ENCODE data around the gene SLC39A10. TPM values are rescaled to one million over a fixed set of nuclear protein-coding genes. Genes with fewer than 3 reads are reported as not detected.

Gene SLC39A10
- polyA plus RNA-seq, 1 of the 3 experiments (the other 2 are of a cell fraction), result 12.3 TPM

DNA sequence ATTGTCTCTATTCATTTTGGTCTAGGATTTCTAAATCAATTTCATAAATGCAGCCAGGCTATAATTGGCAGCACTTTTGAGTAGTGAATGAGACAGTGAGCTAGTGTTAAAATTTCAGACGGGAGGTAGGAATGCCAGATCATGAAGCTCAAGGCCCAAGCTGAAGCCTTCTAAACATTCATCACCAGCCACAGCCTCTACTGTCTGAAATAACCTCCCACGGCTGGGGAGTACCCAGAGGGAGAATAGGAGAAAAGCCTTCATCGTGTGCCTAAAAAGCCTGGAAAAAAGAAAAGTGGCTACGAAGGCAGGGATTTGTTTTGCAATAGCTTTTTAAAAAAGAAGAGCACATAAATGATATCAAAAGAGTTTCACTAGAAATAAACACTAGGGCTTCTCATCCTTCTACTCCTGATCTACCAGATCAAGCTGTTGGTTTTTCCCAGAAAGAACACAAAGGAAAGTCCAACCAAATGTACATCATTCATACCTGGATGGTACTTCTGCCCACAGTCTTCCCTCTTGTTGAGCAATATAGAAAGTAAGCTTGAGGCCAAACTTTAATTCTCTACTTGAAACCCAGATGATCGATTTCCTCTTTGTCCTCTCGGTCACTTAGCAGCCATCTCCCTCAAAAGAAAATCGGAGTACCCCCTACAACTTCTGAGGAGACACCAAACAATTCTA is 48.1 kb upstream of the SLC39A10 start:
- POLR2A ChIA-PET, result no interaction called here
- WGBS (ENCODE audit: low lambda C conversion rate), result 91% methylated on average over 7 of the region's 7 CpGs
- H3K79me2 ChIP-seq (ENCODE audit: insufficient read depth), result no peaks in the 10 kb centered on the region; the same call in 1 of the 2 replicates
- no peaks in the 10 kb centered on the region for H3K9me2 ChIP-seq
- no peak overlapping the region for H3K27ac ChIP-seq (ENCODE audit: low read depth in 2 of 2, low read length in 1 of 2)
- no peaks in the 10 kb centered on the region for H4K20me1 ChIP-seq (ENCODE audit: insufficient read depth)
- no peaks in the 10 kb centered on the region for H3K27me3 ChIP-seq (ENCODE audit: insufficient read depth)
- DNase-seq, result no peak
- H3F3A ChIP-seq (replicated peaks; ENCODE audit: insufficient read depth), result peaks cover 7% of the 10 kb centered on the region
- no peak overlapping the region for H2AFZ ChIP-seq (ENCODE audit: low read depth)
- no peak overlapping the region for H3K4me3 ChIP-seq (ENCODE audit: low read depth in 2 of 2, low read length in 1 of 2)
- H3K36me3 ChIP-seq (replicated peaks in 1 of 2; ENCODE audit: control insufficient read depth in 1 of 2, insufficient read depth in 2 of 2, low read length in 1 of 2), result no peaks in the 10 kb centered on the region
- H3K9me3 ChIP-seq, result no peaks in the 10 kb centered on the region
- TF ChIP-seq MEF2A (IDR thresholded peaks at IDR 0.05; ENCODE audit: borderline replicate concordance, low read depth) (no peak), GABPA (IDR thresholded peaks at IDR 0.05; ENCODE audit: low read depth) (no peak), NRF1 (IDR thresholded peaks at IDR 0.05; ENCODE audit: low read depth, low read length) (no peak), RCOR1 (IDR thresholded peaks at IDR 0.05; ENCODE audit: low read length) (no peak), POLR2AphosphoS5 (IDR thresholded peaks at IDR 0.05; ENCODE audit: low read depth, low read length) (no peak), USF2 (IDR thresholded peaks at IDR 0.05; ENCODE audit: borderline replicate concordance, low read depth, low read length) (no peak), EP300 (IDR thresholded peaks at IDR 0.05; ENCODE audit: borderline replicate concordance in 1 of 2, low read depth in 1 of 2, low read length in 1 of 2) (no peak), ZBTB33 (IDR thresholded peaks at IDR 0.05; ENCODE audit: borderline replicate concordance, low read depth) (no peak), ELF1 (IDR thresholded peaks at IDR 0.05) (no peak), RFX5 (IDR thresholded peaks at IDR 0.05; ENCODE audit: low read length) (no peak)
- H3K9ac ChIP-seq, result no peak overlapping the region
- peaks cover 2 to 5% of the 10 kb centered on the region in 2 experiments; a peak in 1 of 4 replicates for H3K4me1 ChIP-seq (ENCODE audit: control insufficient read depth in 1 of 2, insufficient read depth in 2 of 2, low read depth in 1 of 2, low read length in 1 of 2)
- CTCF ChIA-PET, result interaction anchor here (0.9 kb wide), 1 partner anchor 458 kb away, joined by 3 read pairs; no protein-coding TSS in a partner anchor
- no peak overlapping the region for H3K4me2 ChIP-seq

DNA sequence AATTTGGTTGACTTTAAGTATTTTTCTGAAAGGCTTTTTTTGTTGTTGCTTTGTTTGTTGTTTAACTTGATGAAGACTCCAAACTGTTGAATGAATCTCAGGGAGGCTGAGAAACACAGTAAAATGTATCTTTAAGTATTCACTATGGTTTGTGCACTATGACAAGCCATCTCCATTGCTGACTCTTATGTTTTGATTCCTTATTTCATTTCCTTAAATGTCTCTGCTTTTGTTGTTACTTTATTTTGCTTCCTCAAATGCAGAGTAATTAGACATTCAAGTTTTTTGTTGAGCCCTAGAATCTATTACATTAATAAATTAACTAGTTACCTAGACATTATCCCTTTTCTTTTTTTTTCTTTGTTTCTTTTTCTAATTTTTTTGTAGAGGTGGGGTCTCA is 46.3 kb upstream of the SLC39A10 start:
- Histone ChIP-seq H3K4me3 (ENCODE audit: low read depth in 2 of 2, low read length in 1 of 2) (no peak overlapping the region), H3K4me1 (ENCODE audit: control insufficient read depth in 1 of 2, insufficient read depth in 2 of 2, low read depth in 1 of 2, low read length in 1 of 2) (peaks cover 2 to 8% of the 10 kb centered on the region in 2 experiments; a peak in 1 of 4 replicates), H4K20me1 (ENCODE audit: insufficient read depth) (no peaks in the 10 kb centered on the region), H3K36me3 (replicated peaks in 1 of 2; ENCODE audit: control insufficient read depth in 1 of 2, insufficient read depth in 2 of 2, low read length in 1 of 2) (no peaks in the 10 kb centered on the region), H3K27me3 (ENCODE audit: insufficient read depth) (no peaks in the 10 kb centered on the region), H3K9me2 (no peaks in the 10 kb centered on the region), H3F3A (replicated peaks; ENCODE audit: insufficient read depth) (peaks cover 21% of the 10 kb centered on the region), H3K9me3 (no peaks in the 10 kb centered on the region), H3K4me2 (no peak overlapping the region), H3K9ac (no peak overlapping the region), H3K27ac (ENCODE audit: low read depth in 2 of 2, low read length in 1 of 2) (no peak overlapping the region), H2AFZ (ENCODE audit: low read depth) (no peak overlapping the region), H3K79me2 (ENCODE audit: insufficient read depth) (peaks cover 11% of the 10 kb centered on the region; the same call in 1 of the 2 replicates)
- POLR2A ChIA-PET, result no interaction called here
- CTCF ChIA-PET, result no interaction called here
- TF ChIP-seq GABPA (IDR thresholded peaks at IDR 0.05; ENCODE audit: low read depth), result no peak
- TF ChIP-seq GATA2 (CRISPR knock-in tag; IDR thresholded peaks at IDR 0.05), result no peak
- TF ChIP-seq RAD21 (IDR thresholded peaks at IDR 0.05; ENCODE audit: low read length), result no peak
- no peak for TF ChIP-seq RFX5 (IDR thresholded peaks at IDR 0.05; ENCODE audit: low read length)
- TF ChIP-seq FOXM1 (IDR thresholded peaks at IDR 0.05; ENCODE audit: low read depth), result no peak
- no peak for TF ChIP-seq TEAD4 (IDR thresholded peaks at IDR 0.05; ENCODE audit: borderline replicate concordance, insufficient read depth)
- TF ChIP-seq TCF12 (IDR thresholded peaks at IDR 0.05), result no peak
- TF ChIP-seq YY1 (IDR thresholded peaks at IDR 0.05; ENCODE audit: low read depth), result no peak
- no peak for TF ChIP-seq ZBTB33 (IDR thresholded peaks at IDR 0.05; ENCODE audit: borderline replicate concordance, low read depth)
- no peak for TF ChIP-seq RXRA (IDR thresholded peaks at IDR 0.05; ENCODE audit: borderline replicate concordance, low read depth)
- TF ChIP-seq EZH2phosphoT487 (IDR thresholded peaks at IDR 0.05; ENCODE audit: borderline replicate concordance, low read depth), result no peak
- no peak for TF ChIP-seq EP300 (IDR thresholded peaks at IDR 0.05; ENCODE audit: borderline replicate concordance in 1 of 2, low read depth in 1 of 2, low read length in 1 of 2)
- no peak for DNase-seq
